ENCODE results near the gene HELZ. TPM values are rescaled to one million over a fixed set of nuclear protein-coding genes. Genes with fewer than 3 reads are reported as not detected.

Gene HELZ
- 48.6 and 52.6 TPM in 2 replicates for total RNA-seq

GRCh38 chr17:67245073-67245693 lies at the start of gene HELZ:
Gene HELZ, minus strand, starts transcription at chr17:67245196. Its CDS starts 26,392 bp downstream, at chr17:67218804.

GRCh38 chr17:67044016-67044772 lies 200.8 kb downstream of the HELZ start, which contains the start of gene CACNG1:
Gene CACNG1, plus strand, starts transcription at chr17:67044554. Its CDS starts 107 bp downstream, at chr17:67044661.

Other genes with a start within 250 kb of the HELZ start
- not detected in 2 replicates for gene CACNG1, start 200.6 kb downstream of the HELZ start, total RNA-seq
- gene PSMD12, start 121.4 kb upstream of the HELZ start, total RNA-seq: 29.9 and 44.4 TPM in 2 replicates
- gene PITPNC1, start 132.1 kb upstream of the HELZ start, total RNA-seq: 5.8 and 10.4 TPM in 2 replicates

All from epithelial cell of umbilical artery (primary cell).